CD4-positive, alpha-beta T cell treated with Interleukin-15 for 1 hour (primary cell): Measurements from ENCODE around the gene GJA1.

ENCODE experiments used
- DNase-seq: peaks from one replicate; pipeline ENCODE4 v3.0.0-alpha.2; 2020

Gene GJA1

DNA sequence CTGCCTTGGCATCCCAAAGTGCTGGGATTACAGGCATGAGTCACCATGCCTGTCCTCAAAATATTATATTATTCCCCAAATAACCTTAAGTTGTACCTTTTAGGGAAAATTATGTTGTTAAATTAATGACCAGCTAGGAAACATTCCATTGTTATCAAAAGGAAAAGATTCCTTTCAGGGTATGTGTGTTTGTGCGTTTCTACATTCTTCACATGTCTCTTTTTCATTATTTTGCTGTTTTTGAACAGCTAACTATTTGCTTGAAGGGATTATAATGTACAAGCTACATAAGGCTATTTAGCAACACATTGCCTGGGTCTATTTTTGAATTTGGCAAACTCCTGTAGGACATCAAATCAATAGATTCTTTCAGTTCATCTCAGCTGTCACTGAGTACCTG, 57.1 kb downstream of the GJA1 start:
- DNase-seq, result no peak

DNA sequence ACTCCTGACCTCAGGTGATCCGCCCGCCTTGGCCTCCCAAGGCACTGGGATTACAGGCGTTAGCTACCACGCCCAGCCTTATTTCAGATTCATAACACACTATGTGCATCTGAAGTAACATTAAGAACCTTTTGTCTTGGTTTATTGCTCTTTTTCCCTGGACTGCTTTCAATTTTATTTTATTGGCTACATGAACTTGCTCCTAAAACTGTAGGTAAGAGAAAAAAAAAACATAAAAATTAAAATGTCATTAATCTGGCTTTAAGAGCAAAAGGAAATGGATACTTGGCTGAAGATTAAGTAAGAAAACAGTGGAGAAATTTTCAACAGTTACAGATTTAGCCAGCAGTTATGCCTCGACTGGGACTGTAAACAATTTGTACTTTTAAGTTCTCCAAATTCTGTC, 62.5 kb downstream of the GJA1 start:
- DNase-seq, result no peak

DNA sequence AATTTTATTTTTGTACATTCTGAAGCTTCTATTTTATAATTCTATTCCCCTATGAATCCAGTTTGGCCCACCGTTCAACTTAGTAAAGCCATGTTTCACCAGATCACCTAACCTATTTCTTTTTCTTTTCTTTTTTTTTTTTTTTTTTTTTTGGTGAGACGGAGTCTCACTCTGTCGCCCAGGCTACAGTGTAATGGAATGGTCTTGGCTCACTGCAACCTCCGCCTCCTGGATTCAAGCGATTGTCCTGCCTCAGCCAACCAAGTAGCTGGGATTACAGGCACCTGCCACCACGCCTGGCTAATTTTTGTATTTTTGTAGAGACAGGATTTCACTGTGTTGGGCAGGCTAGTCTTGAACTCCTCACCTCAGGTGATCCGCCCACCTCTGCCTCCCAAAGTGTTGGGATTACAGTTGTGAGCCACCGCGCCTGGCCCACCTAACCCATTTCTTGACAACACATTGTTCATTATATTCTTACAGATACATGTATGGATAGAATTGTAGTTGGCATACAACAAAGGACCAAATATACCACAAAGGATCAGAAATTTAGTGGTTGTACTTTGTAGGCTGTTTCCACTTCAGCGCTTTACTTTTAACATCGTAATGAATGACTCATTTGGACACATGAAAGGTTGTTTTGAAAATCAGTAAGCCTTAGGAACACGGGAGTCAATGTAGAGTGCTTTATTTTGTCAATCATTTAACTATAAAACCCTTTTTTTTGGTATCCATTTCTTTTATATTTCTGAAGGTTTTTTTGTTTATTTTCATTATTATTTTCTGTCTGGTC, 63.2 kb downstream of the GJA1 start:
- no peak for DNase-seq
